H1 (cell line): Measurements from ENCODE around the gene MCM5. TPM values are rescaled to one million over a fixed set of nuclear protein-coding genes. Genes with fewer than 3 reads are reported as not detected.

ENCODE experiments used
- CTCF ChIA-PET: fragments of 300-600 bp; sonication (Branson Sonifier 250); formaldehyde crosslinking; loops from one replicate; lab custom pipeline; 2021; ENCODE audit not compliant: partially characterized antibody; lab: Charles Lee
- POLR2A ChIA-PET: fragments of 300-600 bp; sonication (Branson Sonifier 250); formaldehyde crosslinking; loops from one replicate; lab custom pipeline; 2021; ENCODE audit warnings: inconsistent platforms; ENCODE audit not compliant: partially characterized antibody; lab: Charles Lee
- DNase-seq, 2 experiments: peaks; one replicate each; pipeline versions ENCODE4 v3.0.0 to v3.0.0-alpha.2; 2010 to 2022; ENCODE audit warnings: low spot score in 2 of 2, low read depth in 1 of 2, mixed read lengths in 1 of 2
- FAIRE-seq: peaks from 2 replicates; lab custom pipeline; 2011; peaks lifted over from hg19 to GRCh38; lab: Jason Lieb, UNC
- H2AFZ ChIP-seq: 2 replicates; pipeline ENCODE4 v1.8.1; 2012; ENCODE audit warnings: low read length, inconsistent platforms
- H2AK5ac ChIP-seq: 2 replicates; pipeline ENCODE4 v1.6.1; 2013; ENCODE audit warnings: low read depth, low read length
- H2BK120ac ChIP-seq: replicated peaks from 2 replicates; pipeline ENCODE3; 2013; ENCODE audit warnings: low read depth, low read length, inconsistent platforms
- H2BK12ac ChIP-seq: 2 replicates; pipeline ENCODE4 v1.6.1; 2013; ENCODE audit warnings: low read depth, low read length
- H2BK15ac ChIP-seq: 2 replicates; pipeline ENCODE4 v1.6.1; 2013; ENCODE audit warnings: low read length
- H2BK20ac ChIP-seq: 2 replicates; pipeline ENCODE4 v1.6.1; 2013; ENCODE audit warnings: low read length
- H2BK5ac ChIP-seq: 2 replicates; pipeline ENCODE4 v1.6.1; 2013; ENCODE audit warnings: low read depth, low read length
- H3K14ac ChIP-seq: 2 replicates; pipeline ENCODE4 v1.6.1; 2013; ENCODE audit warnings: inconsistent platforms; ENCODE audit not compliant: insufficient read length
- H3K18ac ChIP-seq: 2 replicates; pipeline ENCODE4 v1.6.1; 2013; ENCODE audit warnings: low read length; ENCODE audit errors: extremely low read depth
- H3K23ac ChIP-seq: 2 replicates; pipeline ENCODE4 v1.6.1; 2013; ENCODE audit warnings: inconsistent platforms; ENCODE audit not compliant: insufficient read length
- H3K23me2 ChIP-seq: 2 replicates; pipeline ENCODE4 v1.6.1; 2013; ENCODE audit warnings: low read depth, low read length
- H3K27ac ChIP-seq: 2 replicates; pipeline ENCODE4 v1.6.1; 2011; ENCODE audit warnings: low read depth, low read length, inconsistent platforms
- H3K27me3 ChIP-seq, 4 experiments: replicated peaks in 1 of 4; 1 replicate in 1 of 4; 2 replicates in 3 of 4; pipeline versions ENCODE4 v1.6.1 to v1.8.1; 2011 to 2013; ENCODE audit warnings: low read length in 3 of 4, mild to moderate bottlenecking in 3 of 4, inconsistent platforms in 2 of 4, mixed read lengths in 2 of 4, moderate library complexity in 1 of 4; ENCODE audit not compliant: control insufficient read depth in 3 of 4, insufficient read depth in 3 of 4; ENCODE audit errors: extremely low read depth in 1 of 4
- H3K36me3 ChIP-seq, 4 experiments: 2 replicates each; pipeline versions ENCODE4 v1.6.1 to v1.8.1; 2011 to 2013; ENCODE audit warnings: mild to moderate bottlenecking in 4 of 4, low read length in 3 of 4, moderate library complexity in 2 of 4, control low read depth in 1 of 4, inconsistent platforms in 1 of 4; ENCODE audit not compliant: insufficient read depth in 4 of 4, control insufficient read depth in 2 of 4
- H3K4ac ChIP-seq: replicated peaks from 2 replicates; pipeline ENCODE3; 2013; ENCODE audit warnings: low read length, low read depth, mixed read lengths, inconsistent platforms; ENCODE audit not compliant: insufficient read length
- H3K4me1 ChIP-seq, 4 experiments: replicated peaks in 1 of 4; 1 replicate in 1 of 4; 2 replicates in 3 of 4; pipeline versions ENCODE4 v1.6.1 to v1.8.1; 2011 to 2013; ENCODE audit warnings: low read length in 3 of 4, inconsistent platforms in 2 of 4, mixed read lengths in 1 of 4; ENCODE audit not compliant: insufficient read depth in 4 of 4, control insufficient read depth in 3 of 4
- H3K4me2 ChIP-seq, 2 experiments: 2 replicates each; pipeline versions ENCODE4 v1.6.1 to v1.8.1; 2011 to 2013; ENCODE audit warnings: low read depth in 2 of 2, low read length in 2 of 2, control low read depth in 1 of 2, inconsistent platforms in 1 of 2, mild to moderate bottlenecking in 1 of 2; ENCODE audit not compliant: insufficient read depth in 1 of 2
- H3K4me3 ChIP-seq, 4 experiments: fragments of 200-600, 300-600 bp in 1 of 4; sonication (generic), shearing (Covaris generic), sonication (Bioruptor Twin) in 1 of 4; 2 replicates each; pipeline versions ENCODE4 v1.5.1 to v1.8.1; 2011 to 2016; ENCODE audit warnings: low read length in 4 of 4, low read depth in 3 of 4, control low read depth in 2 of 4, inconsistent platforms in 2 of 4, mild to moderate bottlenecking in 2 of 4, mixed read lengths in 1 of 4, moderate library complexity in 1 of 4; ENCODE audit not compliant: insufficient read depth in 2 of 4; ENCODE audit errors: extremely low read depth in 1 of 4
- H3K56ac ChIP-seq: replicated peaks from 2 replicates; pipeline ENCODE3; 2013; ENCODE audit warnings: low read depth, mild to moderate bottlenecking, mixed read lengths, low read length, inconsistent platforms; ENCODE audit not compliant: insufficient read length
- H3K79me1 ChIP-seq: 2 replicates; pipeline ENCODE4 v1.6.1; 2013; ENCODE audit warnings: low read depth, low read length, control low read depth
- H3K79me2 ChIP-seq, 2 experiments: 2 replicates each; pipeline versions ENCODE4 v1.6.1 to v1.8.1; 2012 to 2013; ENCODE audit warnings: low read length in 2 of 2, mild to moderate bottlenecking in 2 of 2, inconsistent platforms in 1 of 2; ENCODE audit not compliant: insufficient read depth in 2 of 2, control insufficient read depth in 1 of 2
- H3K9ac ChIP-seq, 4 experiments: replicated peaks in 1 of 4; 1 replicate in 1 of 4; 2 replicates in 3 of 4; pipeline versions ENCODE4 v1.6.1 to v1.8.1; 2011 to 2013; ENCODE audit warnings: low read depth in 3 of 4, low read length in 3 of 4, control low read depth in 2 of 4, mild to moderate bottlenecking in 2 of 4, moderate library complexity in 2 of 4, inconsistent platforms in 1 of 4; ENCODE audit errors: extremely low read depth in 1 of 4
- H3K9me3 ChIP-seq, 2 experiments: 2 replicates each; pipeline versions ENCODE4 v1.6.1 to v1.8.1; 2012 to 2013; ENCODE audit warnings: mild to moderate bottlenecking in 2 of 2, moderate library complexity in 2 of 2, control low read depth in 1 of 2, inconsistent platforms in 1 of 2, low read depth in 1 of 2, low read length in 1 of 2, mixed read lengths in 1 of 2; ENCODE audit not compliant: insufficient read depth in 2 of 2
- H4K20me1 ChIP-seq, 2 experiments: replicated peaks in 1 of 2; 2 replicates each; pipeline versions ENCODE3 to v1.8.1; 2011 to 2013; ENCODE audit warnings: inconsistent platforms in 2 of 2, low read length in 2 of 2, mild to moderate bottlenecking in 1 of 2; ENCODE audit not compliant: insufficient read depth in 2 of 2, control insufficient read depth in 1 of 2
- H4K5ac ChIP-seq: 2 replicates; pipeline ENCODE4 v1.6.1; 2013; ENCODE audit warnings: low read length, low read depth, mixed read lengths, inconsistent platforms; ENCODE audit not compliant: insufficient read length
- H4K8ac ChIP-seq: 2 replicates; pipeline ENCODE4 v1.8.0; 2013; ENCODE audit warnings: mild to moderate bottlenecking, moderate library complexity, low read length, inconsistent platforms; ENCODE audit not compliant: insufficient read depth; ENCODE audit errors: extremely low read depth
- H4K91ac ChIP-seq: replicated peaks from 2 replicates; pipeline ENCODE3; 2013; ENCODE audit warnings: low read length, mixed read lengths, inconsistent platforms; ENCODE audit not compliant: insufficient read length
- CTBP2 ChIP-seq: IDR thresholded peaks from 2 replicates; pipeline ENCODE4 v1.7.0; 2011; ENCODE audit warnings: borderline replicate concordance, mild to moderate bottlenecking, moderate library complexity, mixed read lengths, low read length; ENCODE audit not compliant: insufficient read depth, insufficient read length
- EGR1 ChIP-seq: IDR thresholded peaks from 2 replicates; pipeline ENCODE4 v1.6.1; 2011; ENCODE audit warnings: low read depth, low read length, borderline replicate concordance
- EP300 ChIP-seq, 2 experiments: IDR thresholded peaks; 1 replicate in 1 of 2; 2 replicates in 1 of 2; pipeline ENCODE4 v1.6.1; 2011 to 2012; ENCODE audit warnings: low read depth in 2 of 2, low read length in 2 of 2, mild to moderate bottlenecking in 2 of 2, borderline replicate concordance in 1 of 2, inconsistent platforms in 1 of 2, moderate library complexity in 1 of 2
- GTF2F1 ChIP-seq: IDR thresholded peaks from 2 replicates; pipeline ENCODE4 v1.6.1; 2012; ENCODE audit warnings: low read depth, low read length, improper control_type of control experiment, borderline replicate concordance
- JUN ChIP-seq: IDR thresholded peaks from 2 replicates; pipeline ENCODE4 v1.6.1; 2011; ENCODE audit warnings: low read depth, mild to moderate bottlenecking, improper control_type of control experiment, low read length
- JUND ChIP-seq: IDR thresholded peaks from 2 replicates; pipeline ENCODE4 v1.6.1; 2011; ENCODE audit warnings: mild to moderate bottlenecking, improper control_type of control experiment, low read length
- NANOG ChIP-seq: IDR thresholded peaks from 2 replicates; pipeline ENCODE4 v1.6.1; 2011; ENCODE audit warnings: low read length, low read depth, mild to moderate bottlenecking, inconsistent platforms; ENCODE audit not compliant: insufficient read depth, poor library complexity, severe bottlenecking
- POLR2A ChIP-seq, 2 experiments: IDR thresholded peaks; 1 replicate in 1 of 2; 2 replicates in 1 of 2; pipeline ENCODE4 v1.6.1; 2011; ENCODE audit warnings: low read depth in 2 of 2, low read length in 2 of 2, mild to moderate bottlenecking in 2 of 2; ENCODE audit errors: control extremely low read depth in 1 of 2
- POU5F1 ChIP-seq: IDR thresholded peaks from 2 replicates; pipeline ENCODE4 v1.6.1; 2011; ENCODE audit warnings: low read depth, mild to moderate bottlenecking, low read length, moderate library complexity
- RXRA ChIP-seq: IDR thresholded peaks from 2 replicates; pipeline ENCODE4 v1.6.1; 2011; ENCODE audit warnings: low read depth, mild to moderate bottlenecking, low read length, moderate library complexity; ENCODE audit not compliant: insufficient read depth
- WGBS, 2 experiments: shearing (Covaris generic) in 1 of 2; methylation state at CpG; one replicate each; pipeline versions ENCODE4 v1.1.6 to v1.1.7; 2013 to 2015; ENCODE audit warnings: low lambda C conversion rate in 2 of 2, mixed read lengths in 2 of 2, inconsistent platforms in 1 of 2, low coverage in 1 of 2, missing lambda C conversion rate in 1 of 2; ENCODE audit not compliant: insufficient replicate concordance in 2 of 2, insufficient coverage in 1 of 2, insufficient read length in 1 of 2; ENCODE audit errors: extremely low coverage in 1 of 2, missing lambda C conversion rate in 1 of 2; 5-methylcytosine and 5-hydroxymethylcytosine counted together
- polyA plus RNA-seq, 7 experiments: library from polyadenylated mRNA; depleted of rRNA in 3 of 7; stranded (reverse) in 5 of 7; unstranded in 2 of 7; fragments of >200 nt in 5 of 7; fragments of 200-250 nt in 2 of 7; gene quantifications; 1 replicate in 5 of 7; 2 replicates in 1 of 7; 4 replicates in 1 of 7; pipeline versions ENCODE4 v1.2.1 to v1.2.3, GENCODE V29; 2011 to 2013; ENCODE audit warnings: missing spikeins in 2 of 7, mixed read lengths in 2 of 7
- total RNA-seq: library from RNA; stranded (reverse); fragmentation: NEBNext Ultra II Directional; extraction: Animal tissue kit (Norgen Biotek cat#: 25700); gene quantifications from 2 replicates; pipeline ENCODE4 v1.2.1, GENCODE V29; 2021
- TF ChIP-seq, protein P1 (sequence below): IDR thresholded peaks from 2 replicates; pipeline ENCODE4 v1.6.1; 2012; ENCODE audit warnings: low read length, inconsistent platforms

The MCM5 gene
- total and polyA plus RNA-seq, 2 of the 8 experiments (the other 6 are each of a cell fraction or from before 2014, with no cell fraction given), result 210 to 305 TPM

DNA sequence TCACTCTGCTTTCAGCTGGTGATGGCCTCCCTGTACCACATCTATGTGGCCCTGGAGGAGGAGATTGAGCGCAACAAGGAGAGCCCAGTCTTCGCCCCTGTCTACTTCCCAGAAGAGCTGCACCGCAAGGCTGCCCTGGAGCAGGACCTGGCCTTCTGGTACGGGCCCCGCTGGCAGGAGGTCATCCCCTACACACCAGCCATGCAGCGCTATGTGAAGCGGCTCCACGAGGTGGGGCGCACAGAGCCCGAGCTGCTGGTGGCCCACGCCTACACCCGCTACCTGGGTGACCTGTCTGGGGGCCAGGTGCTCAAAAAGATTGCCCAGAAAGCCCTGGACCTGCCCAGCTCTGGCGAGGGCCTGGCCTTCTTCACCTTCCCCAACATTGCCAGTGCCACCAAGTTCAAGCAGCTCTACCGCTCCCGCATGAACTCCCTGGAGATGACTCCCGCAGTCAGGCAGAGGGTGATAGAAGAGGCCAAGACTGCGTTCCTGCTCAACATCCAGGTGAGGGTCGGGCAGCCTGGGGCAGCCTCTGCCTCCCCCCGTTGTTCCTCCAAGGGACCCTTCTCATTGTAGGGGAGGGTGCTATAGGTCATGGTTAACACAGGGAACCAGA is 13.2 kb upstream of the MCM5 start:
- no peak overlapping the region for H3K9ac ChIP-seq
- no peak for TF ChIP-seq NANOG
- no peak for TF ChIP-seq EGR1
- TF ChIP-seq, protein P1, sequence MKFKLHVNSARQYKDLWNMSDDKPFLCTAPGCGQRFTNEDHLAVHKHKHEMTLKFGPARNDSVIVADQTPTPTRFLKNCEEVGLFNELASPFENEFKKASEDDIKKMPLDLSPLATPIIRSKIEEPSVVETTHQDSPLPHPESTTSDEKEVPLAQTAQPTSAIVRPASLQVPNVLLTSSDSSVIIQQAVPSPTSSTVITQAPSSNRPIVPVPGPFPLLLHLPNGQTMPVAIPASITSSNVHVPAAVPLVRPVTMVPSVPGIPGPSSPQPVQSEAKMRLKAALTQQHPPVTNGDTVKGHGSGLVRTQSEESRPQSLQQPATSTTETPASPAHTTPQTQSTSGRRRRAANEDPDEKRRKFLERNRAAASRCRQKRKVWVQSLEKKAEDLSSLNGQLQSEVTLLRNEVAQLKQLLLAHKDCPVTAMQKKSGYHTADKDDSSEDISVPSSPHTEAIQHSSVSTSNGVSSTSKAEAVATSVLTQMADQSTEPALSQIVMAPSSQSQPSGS, result no peak
- TF ChIP-seq JUN, result no peak
- no peak for TF ChIP-seq JUND
- TF ChIP-seq GTF2F1, result no peak
- no peak for TF ChIP-seq EP300 (IDR thresholded peaks at IDR 0.05; ENCODE audit: borderline replicate concordance in 1 of 2, low read depth in 2 of 2, low read length in 2 of 2)
- no peak for TF ChIP-seq POU5F1
- no peak for TF ChIP-seq POLR2A (IDR thresholded peaks at IDR 0.05; ENCODE audit: control extremely low read depth in 1 of 2, low read depth in 2 of 2, low read length in 2 of 2)
- no peak for TF ChIP-seq CTBP2
- TF ChIP-seq RXRA, result no peak

More for the DNA sequence above, 13.2 kb upstream of the MCM5 start:
- Histone ChIP-seq H3K56ac (no peak overlapping the region), H4K91ac (no peak overlapping the region), H3K36me3 (peaks cover 0 to 13% (median 7%) of the 10 kb centered on the region in 4 experiments; a peak in 5 of 8 replicates), H2AK5ac (no peak overlapping the region), H3K4me3 (no peak overlapping the region), H4K20me1 (no peaks in the 10 kb centered on the region), H3K79me2 (no peaks in the 10 kb centered on the region), H3K23ac (no peak overlapping the region), H2BK120ac (no peak overlapping the region), H3K4me2 (no peak overlapping the region), H3K27ac (no peak overlapping the region), H2BK15ac (no peak overlapping the region), H2AFZ (no peak overlapping the region), H4K5ac (no peak overlapping the region), H3K4ac (no peak overlapping the region), H3K27me3 (no peaks in the 10 kb centered on the region), H3K79me1 (no peaks in the 10 kb centered on the region), H3K23me2 (no peaks in the 10 kb centered on the region), H3K4me1 (peaks cover 0 to 2% (median under 1%) of the 10 kb centered on the region in 4 experiments; a peak in 4 of 7 replicates), H3K9me3 (no peaks in the 10 kb centered on the region), H4K8ac (no peak overlapping the region; the same call in 1 of the 2 replicates), H3K14ac (no peak overlapping the region), H2BK20ac (no peak overlapping the region), H3K18ac (no peak overlapping the region), H2BK5ac (0 out of 2 replicates have a peak overlapping the region, but pooled peaks have one; percentile 44), H2BK12ac (no peak overlapping the region)
- 94% methylated on average over 19 of the region's 19 CpGs; no CpG with 5 or more reads in 1 of the 2 experiments for WGBS, 2 experiments
- POLR2A ChIA-PET, result interaction anchor here (0.6 to 57.4 kb wide), 3 partner anchors 10 to 84 kb away, joined by 3 to 1995 read pairs (median 3); partner anchors contain the start of gene MCM5
- DNase-seq, result no peak
- CTCF ChIA-PET, result interaction anchor here (1.1 to 6.4 kb wide), 6 partner anchors 10 to 35 kb away, joined by 3 to 39 read pairs (median 4); no protein-coding TSS in a partner anchor
- FAIRE-seq, result no peak
